HG03280 (cell line): Measurements from ENCODE around the gene AMDHD1.

Source experiments
- ATAC-seq: cut with Tn5 transposase; IDR thresholded peaks from one replicate; pipeline ENCODE4 v1.9.1; 2021; ENCODE audit warnings: mild to moderate bottlenecking, moderate library complexity; ENCODE audit not compliant: unreplicated experiment

The AMDHD1 gene

GRCh38 chr12:95995238-95996031 is 52.3 kb downstream of the AMDHD1 start:
- ATAC-seq: no peak

DNA sequence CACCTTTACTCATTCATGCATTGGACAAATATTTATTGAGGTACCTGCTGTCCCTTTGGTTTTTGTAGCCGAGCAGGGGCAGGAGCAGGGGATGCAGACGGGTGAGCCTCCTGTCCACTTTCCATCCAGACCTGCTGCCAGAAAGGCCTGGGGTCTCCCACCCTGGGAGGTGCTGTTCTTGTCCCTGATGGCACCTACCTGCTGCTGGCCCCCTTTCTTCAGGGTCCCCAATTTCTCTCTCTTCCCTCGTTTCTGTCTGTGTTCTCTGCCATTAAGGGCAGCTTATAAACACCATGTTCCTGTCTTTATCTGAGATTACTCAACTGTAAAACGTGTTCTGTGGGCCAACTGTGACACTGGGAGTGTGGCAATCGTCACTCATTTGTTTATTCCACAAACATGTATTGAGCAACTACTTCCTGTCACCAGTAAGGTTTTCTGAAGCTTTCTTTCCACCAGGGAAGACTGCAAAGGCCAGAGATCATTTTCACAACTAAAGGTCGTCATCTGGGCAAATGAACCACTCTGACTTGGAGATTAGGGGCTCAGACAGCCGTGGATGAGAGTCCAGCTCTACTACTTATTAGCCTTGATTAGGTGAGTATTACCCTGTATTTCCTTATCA is 53.0 kb downstream of the AMDHD1 start, which contains the start of gene HAL:
HAL (minus strand) TSS at position 311 of the 625 bp plus-strand sequence. CDS start 434 bp downstream, outside the sequence.
- ATAC-seq: no peak

GRCh38 chr12:95997276-95997675 is 54.1 kb downstream of the AMDHD1 start:
- no peak for ATAC-seq

- no peak for ATAC-seq
Measured at GRCh38 chr12:95997911-95998510, 54.9 kb downstream of the AMDHD1 start.

DNA sequence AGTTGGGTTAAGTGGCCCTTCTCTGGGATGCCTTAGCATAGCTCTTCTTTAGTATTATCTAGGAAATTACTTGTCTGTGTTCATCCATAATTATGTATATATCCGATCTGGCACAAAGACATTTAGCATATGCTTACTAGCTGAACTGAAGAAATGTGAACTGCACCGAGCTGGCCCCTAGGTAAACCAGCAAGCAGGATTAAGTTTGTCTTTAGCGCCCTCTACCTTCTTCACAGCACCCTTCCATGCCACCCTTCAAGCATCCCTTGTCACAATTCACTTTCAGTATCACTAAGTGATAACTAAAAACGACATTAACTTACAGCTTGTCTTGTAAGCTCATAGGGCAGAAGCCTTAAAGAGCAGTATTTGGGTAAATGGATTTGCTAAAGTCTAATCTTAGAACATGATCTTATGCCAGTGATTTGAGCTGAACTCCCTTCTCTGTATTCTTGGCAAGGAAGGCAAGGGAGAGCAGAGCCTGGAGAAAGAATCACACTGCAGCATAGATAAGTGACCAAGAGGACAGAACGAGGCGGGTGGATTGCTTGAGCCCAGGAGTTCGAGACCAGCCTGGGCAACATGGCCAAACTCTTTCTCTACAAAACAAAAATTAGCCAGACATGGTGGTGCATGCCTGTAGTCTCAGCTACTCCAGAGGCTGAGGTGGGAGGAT is 55.6 kb downstream of the AMDHD1 start:
- ATAC-seq: peak; percentile 94

DNA sequence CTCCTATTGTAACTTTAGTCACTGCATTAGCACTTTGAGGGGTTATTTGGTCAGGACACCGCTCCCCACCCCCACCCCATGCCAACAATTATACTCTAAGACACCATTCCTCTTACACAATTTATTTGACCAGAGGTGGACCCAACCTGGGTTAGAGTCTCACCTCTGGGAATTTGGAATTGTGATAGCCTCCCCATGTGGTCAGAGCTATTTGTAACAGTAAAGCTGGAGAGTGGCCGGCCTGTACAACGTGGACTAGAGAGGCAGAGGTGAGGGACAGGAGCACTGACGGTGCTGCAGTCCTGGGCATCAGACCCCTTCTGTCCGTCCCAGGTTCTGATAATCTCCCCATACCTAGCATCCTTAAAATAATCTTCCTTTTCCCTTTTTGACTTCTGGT is 56.4 kb downstream of the AMDHD1 start:
- no peak for ATAC-seq

GRCh38 chr12:96000858-96001257 is 57.7 kb downstream of the AMDHD1 start:
- no peak for ATAC-seq

DNA sequence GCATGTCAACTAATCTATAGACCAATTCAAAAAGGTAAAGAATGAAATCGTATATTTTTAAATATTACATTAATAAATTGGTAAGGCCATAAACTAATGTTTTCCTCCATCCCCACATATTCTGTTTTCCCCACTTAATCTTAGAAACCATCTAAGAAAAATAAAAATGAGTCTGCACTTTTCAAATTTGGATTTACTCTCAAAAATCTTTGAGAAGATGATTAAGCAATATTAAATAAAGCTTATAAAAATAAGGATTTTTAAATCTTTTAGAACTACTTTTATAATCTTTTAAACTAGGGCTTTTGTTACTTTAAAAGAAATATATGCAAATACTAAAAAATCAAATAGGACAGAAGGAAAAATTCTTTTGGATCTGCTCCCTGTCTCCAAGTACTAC is 63.6 kb downstream of the AMDHD1 start:
- ATAC-seq: no peak

GRCh38 chr12:96007729-96008128 is 64.6 kb downstream of the AMDHD1 start:
- ATAC-seq: no peak

DNA sequence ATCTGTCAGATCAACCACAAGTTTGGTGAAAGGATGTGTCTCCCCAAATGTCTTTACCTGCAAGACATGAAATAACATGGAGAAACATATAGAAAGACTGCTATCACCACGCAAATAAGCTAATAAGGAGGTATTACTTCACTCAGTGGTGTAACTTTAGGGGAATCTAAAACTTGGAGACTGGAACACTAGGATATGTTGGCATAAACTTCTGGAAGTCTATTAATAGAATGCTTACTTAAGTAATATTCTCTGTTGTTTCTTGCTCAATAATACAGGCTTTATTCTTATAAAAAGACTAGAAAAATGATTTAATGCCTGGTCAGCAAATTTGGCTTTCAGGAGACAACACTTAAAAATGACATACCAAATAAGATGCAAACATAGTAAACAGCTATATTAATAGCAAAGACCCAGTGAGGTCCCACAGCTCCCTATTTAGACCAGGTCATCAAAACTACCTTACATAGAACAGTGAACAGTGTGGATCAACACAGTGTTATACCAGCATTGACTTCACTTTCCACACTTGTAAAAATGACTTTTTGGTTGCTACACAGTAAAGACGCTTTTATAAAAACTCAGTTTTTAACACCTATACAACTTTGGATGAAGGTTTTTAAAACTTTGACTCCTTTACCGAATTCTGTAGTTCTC is 71.9 kb downstream of the AMDHD1 start:
- ATAC-seq: no peak

- no peak for ATAC-seq
Measured at GRCh38 chr12:96015672-96016071, 72.5 kb downstream of the AMDHD1 start.
